DMS 273 (cell line): ENCODE data around the gene WDR88.

Source experiments
- DNase-seq: peaks from one replicate; lab custom pipeline; 2025; ENCODE audit not compliant: unreplicated experiment; lab: John Stamatoyannopoulos, UW

Gene WDR88, protein sequence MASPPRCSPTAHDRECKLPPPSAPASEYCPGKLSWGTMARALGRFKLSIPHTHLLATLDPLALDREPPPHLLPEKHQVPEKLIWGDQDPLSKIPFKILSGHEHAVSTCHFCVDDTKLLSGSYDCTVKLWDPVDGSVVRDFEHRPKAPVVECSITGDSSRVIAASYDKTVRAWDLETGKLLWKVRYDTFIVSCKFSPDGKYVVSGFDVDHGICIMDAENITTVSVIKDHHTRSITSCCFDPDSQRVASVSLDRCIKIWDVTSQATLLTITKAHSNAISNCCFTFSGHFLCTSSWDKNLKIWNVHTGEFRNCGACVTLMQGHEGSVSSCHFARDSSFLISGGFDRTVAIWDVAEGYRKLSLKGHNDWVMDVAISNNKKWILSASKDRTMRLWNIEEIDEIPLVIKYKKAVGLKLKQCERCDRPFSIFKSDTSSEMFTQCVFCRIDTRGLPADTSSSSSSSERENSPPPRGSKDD

DNA sequence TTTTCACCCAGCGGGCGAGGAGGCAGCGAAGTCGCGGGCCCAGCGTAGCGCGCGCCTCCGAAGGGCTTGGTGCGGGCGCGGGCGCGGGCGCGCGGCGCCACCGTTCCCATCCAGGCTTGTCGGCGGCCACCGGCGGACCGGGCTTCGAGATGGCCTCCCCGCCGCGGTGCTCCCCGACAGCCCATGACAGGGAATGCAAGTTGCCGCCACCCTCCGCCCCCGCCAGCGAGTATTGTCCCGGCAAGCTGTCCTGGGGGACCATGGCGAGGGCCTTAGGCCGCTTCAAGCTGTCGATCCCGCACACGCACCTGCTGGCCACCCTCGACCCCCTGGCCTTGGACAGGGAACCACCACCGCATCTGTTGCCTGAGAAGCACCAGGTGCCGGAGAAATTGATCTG lies at the start of gene WDR88:
TSS of gene WDR88 (plus strand) at position 94 of the 400 bp plus-strand sequence. CDS start at position 150, 56 bp downstream.
- DNase-seq: no peak

DNA sequence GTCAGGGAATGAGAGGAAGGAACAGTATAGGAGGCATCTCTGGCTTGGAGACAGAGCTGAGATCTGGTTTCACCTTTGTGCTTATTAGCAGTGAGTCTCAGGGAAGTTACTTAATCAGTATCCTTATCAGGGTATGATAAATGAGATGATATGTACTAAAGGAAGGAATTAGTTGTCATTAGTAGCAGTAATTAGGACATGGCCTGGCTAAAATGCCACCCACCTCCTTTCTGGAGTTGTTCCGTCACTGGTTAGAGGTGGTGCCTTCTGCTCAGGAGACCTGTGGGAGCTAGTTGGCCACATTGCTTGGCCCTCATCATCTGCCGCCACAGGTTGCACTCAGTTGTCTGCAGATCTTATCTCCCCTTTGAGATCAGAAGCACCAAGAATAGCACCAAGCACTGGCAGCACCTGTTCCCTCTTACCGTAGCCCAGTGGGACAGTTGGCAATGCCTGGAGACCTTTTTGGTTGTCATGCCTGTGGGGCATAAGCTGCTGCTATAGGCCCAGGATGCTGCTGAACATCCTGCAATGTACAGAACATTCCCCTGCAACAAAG lies 46.3 kb upstream of the WDR88 start:
- DNase-seq: peak; percentile 53

GRCh38 chr19:33086955-33087354 lies 45.0 kb upstream of the WDR88 start:
- no peak for DNase-seq

DNA sequence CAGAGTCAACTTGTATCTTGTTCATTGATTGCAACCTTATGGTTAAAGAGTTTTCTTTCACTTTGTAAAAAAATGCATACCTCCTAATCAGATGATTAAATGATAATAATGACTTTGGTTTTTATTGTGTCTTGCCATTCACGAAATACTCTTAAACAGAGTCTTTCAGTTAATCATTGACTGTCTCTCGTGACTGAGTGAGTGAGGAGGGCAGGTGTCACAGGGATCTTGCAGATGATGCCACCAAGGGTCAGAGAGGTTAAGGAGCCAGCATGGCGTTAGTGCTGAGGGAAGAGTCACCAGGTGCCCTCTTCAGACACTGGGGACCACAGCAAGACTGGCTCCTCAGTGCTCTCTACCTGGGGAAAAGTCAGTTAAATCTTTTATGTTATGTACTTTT lies 42.9 kb upstream of the WDR88 start:
- no peak for DNase-seq

DNA sequence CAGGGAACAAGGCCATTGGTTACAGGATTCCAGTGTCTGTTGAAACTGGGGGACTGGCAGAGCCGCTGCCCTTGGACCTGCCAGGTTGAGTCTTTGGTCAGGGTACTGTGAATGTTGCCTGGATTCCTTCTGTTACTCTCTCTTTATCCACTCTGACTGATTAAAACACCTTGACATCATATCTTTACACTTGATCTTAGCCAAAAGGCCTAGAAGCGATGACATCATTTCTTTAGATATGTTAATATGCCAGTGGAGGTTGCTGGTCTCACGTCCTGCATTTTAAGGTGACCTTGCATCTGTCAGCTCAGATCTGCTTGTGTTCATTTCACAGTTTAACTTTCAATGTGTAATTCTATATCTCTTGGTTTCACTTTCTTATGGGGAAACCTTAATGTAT lies 41.7 kb upstream of the WDR88 start:
- DNase-seq: no peak

- DNase-seq: no peak
Observed at GRCh38 chr19:33093420-33094210, 38.3 kb upstream of the WDR88 start.

- no peak for DNase-seq
Observed at GRCh38 chr19:33094436-33095067, 37.4 kb upstream of the WDR88 start.

DNA sequence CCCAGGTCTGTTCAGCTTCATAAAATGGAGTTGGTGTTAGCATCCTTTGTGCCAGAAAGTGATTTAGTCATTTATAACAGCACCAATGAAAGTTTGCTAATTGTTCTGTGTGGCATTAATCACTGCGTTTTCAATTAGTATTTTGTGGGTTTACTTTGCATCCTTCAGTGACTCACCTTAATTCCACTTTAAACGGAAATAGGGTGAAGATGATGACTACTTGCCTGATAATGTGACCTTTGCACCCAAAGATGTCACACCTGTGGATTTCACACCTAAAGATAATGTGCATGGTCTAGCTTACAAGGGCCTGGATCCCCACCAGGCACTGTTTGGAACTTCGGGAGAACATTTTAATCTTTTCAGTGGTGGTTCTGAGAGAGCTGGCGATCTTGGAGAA lies 35.9 kb upstream of the WDR88 start:
- no peak for DNase-seq

DNA sequence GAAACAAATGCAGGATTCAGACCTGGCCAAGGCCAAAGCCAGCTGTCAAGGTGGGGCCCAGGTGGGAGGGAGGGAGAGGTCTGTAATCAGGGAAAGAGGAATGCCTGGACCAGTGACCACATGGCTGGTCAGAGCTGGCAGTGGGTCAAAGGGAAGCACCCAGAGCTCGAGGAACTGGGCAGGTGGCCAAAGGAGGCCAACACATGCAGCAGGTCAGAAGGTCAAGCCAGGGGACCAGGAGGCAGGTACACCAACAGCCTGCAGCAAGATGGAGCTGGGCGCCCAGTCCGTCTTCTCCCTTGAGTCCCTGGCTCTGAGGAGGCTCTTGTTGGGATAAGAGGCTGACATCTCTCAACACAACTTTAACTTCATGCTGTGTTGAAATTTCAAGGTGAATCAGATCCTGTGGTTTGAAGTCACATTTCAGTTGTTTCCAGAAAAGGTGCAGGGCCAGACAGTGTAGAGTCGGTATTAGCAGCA lies 33.8 kb upstream of the WDR88 start:
- no peak for DNase-seq

DNA sequence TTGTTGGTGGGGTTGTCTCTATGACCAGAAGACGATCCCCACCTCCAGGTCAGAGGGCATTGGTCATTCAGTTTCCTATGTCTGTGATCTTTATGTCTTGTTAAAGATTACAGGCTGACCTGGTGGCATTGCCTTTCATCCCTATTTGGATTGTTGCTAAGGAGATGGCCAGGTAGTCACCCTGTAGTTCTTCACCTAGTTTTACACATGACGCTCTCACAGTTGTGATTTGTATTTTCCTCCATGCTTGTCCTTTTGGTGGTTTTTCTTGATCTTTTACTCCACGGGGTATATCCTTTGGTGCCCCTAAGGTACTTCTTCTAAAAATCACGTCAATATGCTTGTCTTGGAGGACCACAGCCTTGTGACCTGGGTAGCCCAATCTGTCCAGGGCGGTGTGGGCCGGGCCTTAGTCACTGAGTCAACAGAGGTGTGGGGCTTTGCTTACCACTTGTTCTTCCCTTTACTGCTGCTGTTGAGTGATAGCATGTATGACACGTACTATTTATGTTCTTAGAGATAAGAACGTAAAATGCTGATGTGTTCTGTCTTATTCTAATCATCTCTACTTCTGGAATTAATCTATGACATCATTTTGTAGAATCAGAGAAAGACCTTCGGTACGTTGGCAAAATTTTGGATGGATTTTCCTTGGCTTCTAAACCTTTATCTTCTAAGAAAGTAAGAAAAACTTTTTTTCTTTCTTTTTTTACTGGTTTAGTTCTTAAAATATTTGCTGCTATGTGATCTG lies 30.8 kb upstream of the WDR88 start:
- DNase-seq: no peak

- no peak for DNase-seq
Observed at GRCh38 chr19:33102893-33103292, 29.0 kb upstream of the WDR88 start.

DNA sequence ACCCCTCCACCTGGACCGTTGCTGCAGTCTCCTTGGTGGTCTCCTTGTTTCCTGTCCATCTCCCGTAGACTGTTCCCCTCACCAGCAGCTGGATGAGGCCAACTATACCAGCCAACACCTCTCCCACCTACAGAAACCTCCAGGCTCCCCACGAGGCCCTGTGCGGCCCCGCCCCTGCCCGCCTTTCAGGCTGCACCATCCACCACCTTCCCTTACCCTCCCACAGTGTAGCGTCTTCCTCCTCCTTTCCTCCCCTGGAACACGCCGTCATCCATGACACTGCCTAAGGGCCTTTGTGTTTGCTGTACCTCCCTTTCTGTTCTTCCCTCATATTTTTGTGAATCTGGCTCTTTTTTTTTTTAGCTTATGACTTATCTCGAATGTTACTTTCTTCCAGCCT lies 23.8 kb upstream of the WDR88 start:
- DNase-seq: no peak

- no peak for DNase-seq
Observed at GRCh38 chr19:33110137-33110910, 21.6 kb upstream of the WDR88 start.

- DNase-seq: no peak
Observed at GRCh38 chr19:33111587-33111986, 20.3 kb upstream of the WDR88 start.

GRCh38 chr19:33114312-33114711 lies 17.6 kb upstream of the WDR88 start:
- no peak for DNase-seq

DNA sequence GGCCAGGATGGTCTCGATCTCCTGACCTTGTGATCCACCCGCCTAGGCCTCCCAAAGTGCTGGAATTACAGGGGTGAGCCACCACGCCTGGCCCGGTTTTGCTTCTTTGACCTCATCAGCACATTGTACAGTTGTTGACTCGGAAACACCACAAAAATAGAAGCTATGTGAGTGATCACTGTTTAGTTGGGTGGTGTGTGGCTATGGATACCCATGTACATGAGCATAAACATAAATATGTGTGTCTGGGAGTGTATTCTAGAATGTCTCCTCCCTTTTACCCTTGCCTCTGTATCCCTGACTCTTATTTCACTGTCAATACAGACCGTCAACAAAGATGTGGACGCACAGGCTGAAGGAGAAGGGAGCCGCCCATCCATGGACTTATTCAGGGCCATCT lies 14.4 kb upstream of the WDR88 start:
- DNase-seq: no peak

DNA sequence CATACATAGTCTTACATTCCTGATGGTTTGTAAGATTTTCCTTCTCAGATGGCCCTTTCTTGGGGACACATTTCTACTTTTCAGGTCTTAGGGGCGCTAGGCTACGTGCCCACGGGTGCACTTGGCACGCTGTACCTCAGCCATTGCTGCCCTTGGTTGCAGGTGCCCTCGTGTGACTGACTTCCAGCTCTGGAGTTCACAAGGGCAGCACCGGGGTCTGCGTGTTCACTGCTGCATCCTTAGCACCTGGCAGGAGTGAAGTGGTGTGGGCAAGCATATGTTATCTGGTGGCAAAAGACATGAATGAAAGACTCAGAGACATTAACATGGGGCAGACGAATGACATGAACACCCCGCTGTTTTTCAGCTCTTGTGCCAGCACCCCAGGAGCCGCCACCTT lies 13.3 kb upstream of the WDR88 start:
- no peak for DNase-seq

DNA sequence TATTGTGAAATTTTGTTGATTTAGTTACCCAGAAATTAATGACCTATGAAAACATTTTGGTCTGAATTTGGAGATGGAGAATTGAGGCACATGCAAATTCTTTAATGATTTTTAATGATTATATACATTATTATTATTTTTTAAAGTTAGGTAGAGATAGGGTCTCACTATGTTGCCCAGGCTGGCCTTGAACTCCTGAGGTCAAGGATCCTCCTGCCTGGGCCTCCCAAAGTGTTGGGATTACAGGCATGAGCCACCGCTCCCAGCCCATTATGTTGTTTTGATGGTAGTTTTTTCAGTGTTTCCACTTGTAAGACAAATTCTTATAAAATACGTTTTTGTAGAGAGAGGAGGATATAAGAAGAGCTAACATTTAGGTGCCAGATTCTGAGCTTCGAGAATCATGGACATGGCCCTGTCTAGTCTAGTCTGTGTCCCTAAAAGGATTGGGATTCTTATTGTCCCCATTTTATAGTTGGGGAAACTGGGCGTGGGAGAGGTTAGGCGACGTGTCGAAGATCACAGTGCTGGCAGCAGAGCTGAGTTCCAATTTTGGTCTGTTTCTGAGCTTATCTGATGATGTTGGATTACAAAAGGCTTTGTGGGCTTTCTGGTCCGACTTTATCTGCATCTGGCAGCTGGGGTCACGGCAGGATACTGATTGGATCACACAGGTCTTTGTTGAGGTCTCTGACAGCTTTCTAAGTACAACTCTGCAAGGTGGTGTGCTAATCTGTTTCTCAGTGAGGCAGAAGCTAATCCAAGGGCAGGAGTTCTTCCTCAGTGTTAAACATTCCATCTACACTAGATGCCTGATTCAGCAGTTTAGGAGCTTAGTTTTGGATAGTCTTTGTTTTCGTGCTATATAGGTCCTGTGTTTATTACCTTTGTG lies 7.5 kb upstream of the WDR88 start:
- DNase-seq: no peak

- peak; percentile 76 for DNase-seq
Observed at GRCh38 chr19:33125929-33126388, 6.0 kb upstream of the WDR88 start.
